AG04449 (cell line): ENCODE data around the gene MYBL2.

ENCODE experiments used
- CTCF ChIA-PET: fragments of 350-600 bp; formaldehyde crosslinking; extraction: SDS; loops from one replicate; lab custom pipeline; 2021; ENCODE audit warnings: antibody characterized with exemption; lab: Yijun Ruan, JAX
- POLR2A ChIA-PET: fragments of 400-600, 350-600 bp; formaldehyde crosslinking; extraction: SDS; loops from one replicate; lab custom pipeline; 2020; ENCODE audit warnings: antibody characterized with exemption, inconsistent platforms; lab: Yijun Ruan, JAX
- DNase-seq: peaks from one replicate; pipeline ENCODE4 v3.0.0-alpha.2; 2010; ENCODE audit warnings: low read depth, low spot score
- H3K4me3 ChIP-seq: 2 replicates; pipeline ENCODE4 v1.5.1; 2011; ENCODE audit warnings: low read depth, mild to moderate bottlenecking, control low read depth, low read length
- TF ChIP-seq, protein P1 (sequence below): IDR thresholded peaks from one replicate; pipeline ENCODE4 v1.5.1; 2011; ENCODE audit warnings: mild to moderate bottlenecking, moderate library complexity, low read length, control low read depth, inconsistent platforms; ENCODE audit not compliant: insufficient read depth; ENCODE audit errors: missing control alignments

Gene MYBL2

DNA sequence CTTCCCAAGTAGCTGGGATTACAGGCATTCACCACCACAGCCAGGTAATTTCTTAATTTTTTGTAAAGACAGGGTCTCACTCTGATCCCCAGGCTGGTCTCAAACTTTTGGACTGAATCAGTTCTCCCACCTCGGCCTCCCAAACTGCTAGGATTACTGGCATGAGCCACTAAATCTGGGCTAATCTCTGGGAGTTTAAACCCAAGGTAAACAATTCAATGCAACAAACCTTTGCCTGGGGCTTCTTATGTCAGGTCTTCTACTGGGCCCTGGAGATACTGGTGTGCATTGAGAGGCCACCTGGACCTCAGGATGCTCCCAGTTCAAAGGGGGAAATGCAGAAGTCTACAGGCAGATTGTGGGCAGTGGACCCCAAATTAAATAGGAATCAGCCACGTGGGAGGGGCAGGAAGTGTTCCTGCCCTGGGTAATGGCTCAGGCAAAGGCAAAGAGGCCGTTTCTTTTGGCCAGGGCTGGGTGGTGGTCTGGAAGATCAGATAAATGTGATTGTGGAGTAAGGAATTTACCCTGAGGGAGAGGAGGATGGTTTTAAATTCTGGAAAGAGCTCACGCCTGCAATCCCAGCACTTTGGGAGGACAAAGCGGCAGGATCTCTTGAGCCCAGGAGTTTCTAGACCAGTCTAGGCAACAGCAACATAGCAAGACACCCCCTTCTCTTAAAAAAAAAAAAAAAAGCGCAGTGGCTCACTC, 1.3 kb upstream of the MYBL2 start:
- no peak overlapping the region for H3K4me3 ChIP-seq
- DNase-seq = no peak
- ChIA-PET POLR2A (no interaction called here), CTCF (interaction anchor here (0.9 to 1.6 kb wide), 3 partner anchors 28 to 415 kb away, joined by 3 to 5 read pairs (median 3); no protein-coding TSS in a partner anchor)
- TF ChIP-seq, protein P1, sequence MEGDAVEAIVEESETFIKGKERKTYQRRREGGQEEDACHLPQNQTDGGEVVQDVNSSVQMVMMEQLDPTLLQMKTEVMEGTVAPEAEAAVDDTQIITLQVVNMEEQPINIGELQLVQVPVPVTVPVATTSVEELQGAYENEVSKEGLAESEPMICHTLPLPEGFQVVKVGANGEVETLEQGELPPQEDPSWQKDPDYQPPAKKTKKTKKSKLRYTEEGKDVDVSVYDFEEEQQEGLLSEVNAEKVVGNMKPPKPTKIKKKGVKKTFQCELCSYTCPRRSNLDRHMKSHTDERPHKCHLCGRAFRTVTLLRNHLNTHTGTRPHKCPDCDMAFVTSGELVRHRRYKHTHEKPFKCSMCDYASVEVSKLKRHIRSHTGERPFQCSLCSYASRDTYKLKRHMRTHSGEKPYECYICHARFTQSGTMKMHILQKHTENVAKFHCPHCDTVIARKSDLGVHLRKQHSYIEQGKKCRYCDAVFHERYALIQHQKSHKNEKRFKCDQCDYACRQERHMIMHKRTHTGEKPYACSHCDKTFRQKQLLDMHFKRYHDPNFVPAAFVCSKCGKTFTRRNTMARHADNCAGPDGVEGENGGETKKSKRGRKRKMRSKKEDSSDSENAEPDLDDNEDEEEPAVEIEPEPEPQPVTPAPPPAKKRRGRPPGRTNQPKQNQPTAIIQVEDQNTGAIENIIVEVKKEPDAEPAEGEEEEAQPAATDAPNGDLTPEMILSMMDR = no peak

DNA sequence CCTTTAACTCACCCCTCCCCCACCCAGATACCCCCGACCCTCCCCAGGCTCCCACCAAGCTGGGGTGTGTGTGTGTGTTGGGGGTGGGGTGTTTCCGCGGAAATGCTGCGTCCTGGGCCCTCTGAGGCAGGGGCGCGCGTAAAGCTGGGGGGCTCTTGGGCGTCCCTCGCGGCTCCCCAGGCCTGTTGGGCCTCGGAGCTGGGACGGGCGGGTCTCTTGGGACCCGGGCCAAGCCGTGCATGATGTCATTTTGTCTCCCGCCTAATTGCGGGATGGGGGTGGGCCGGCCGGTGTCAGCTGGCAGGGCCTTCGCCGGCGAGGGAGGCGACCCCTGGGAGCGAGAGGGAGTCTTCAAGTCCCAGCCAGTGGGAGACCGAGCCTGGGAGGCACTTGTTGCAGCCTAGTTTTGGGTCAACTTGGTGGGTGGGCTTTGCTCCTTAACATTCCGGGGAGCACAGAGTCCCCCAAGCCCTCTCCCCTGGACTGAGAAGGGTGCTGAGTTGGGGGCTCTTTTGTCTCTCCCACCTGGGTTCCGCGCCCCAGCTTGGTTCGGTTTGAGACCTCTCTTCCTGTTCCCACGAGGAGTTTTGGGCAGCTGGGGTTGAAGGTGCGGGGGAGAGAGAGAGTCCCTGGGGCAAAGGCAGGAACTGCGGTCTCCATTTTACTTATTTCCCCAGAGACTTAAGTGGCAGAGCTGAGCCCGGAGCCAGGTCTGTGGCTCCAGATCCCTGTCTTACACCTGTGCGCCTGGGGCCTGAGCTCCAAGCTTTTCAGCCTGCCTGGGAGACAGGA, 623 bp downstream of the MYBL2 start:
- ChIA-PET POLR2A (no interaction called here), CTCF (interaction anchor here (0.7 kb wide), 1 partner anchor 413 kb away, joined by 3 read pairs; no protein-coding TSS in a partner anchor)
- no peak for DNase-seq
- TF ChIP-seq, protein P1 = no peak
- peak overlapping the region; percentile 60 for H3K4me3 ChIP-seq

DNA sequence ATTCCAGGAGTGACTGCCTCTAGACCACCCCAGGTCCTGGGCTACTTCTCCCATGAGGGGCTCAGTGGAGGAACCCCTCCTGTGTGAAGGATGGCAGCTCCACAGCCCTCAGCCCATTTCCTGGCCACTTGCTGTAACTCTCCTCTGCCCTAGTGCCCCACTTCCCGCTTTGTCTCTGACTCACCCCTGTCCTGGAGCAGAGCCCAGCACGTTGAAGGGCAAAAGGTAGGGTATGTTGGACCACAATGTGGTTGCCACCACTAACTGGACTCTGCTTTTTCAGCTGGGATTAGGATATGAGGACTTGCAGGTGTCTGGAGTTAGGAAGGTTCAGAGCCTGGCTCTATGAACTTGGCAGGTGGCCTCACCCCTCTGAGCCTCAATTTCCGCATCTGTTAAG, 2.4 kb downstream of the MYBL2 start:
- TF ChIP-seq, protein P1 = no peak
- H3K4me3 ChIP-seq = no peak overlapping the region
- ChIA-PET POLR2A (no interaction called here), CTCF (no interaction called here)
- DNase-seq = no peak

DNA sequence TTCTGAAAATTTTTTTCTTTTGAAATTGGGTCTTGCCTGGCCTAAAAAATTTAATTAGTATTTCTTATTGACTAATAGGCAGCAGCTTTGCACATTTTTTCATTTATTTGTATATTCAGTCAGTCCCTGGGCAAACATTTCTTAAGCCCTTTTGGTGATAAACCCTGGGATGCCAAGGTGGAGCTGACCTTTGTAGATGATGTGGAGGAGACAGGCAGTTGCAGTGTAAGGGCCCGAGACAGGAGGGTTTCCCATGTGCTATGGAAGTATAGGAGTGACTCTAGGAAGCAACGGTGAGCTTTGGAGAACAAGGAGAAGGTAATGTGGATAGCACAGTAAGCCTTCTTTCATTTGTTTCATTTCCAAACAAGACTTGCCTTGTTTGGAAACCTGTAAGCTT, 3.5 kb downstream of the MYBL2 start:
- CTCF ChIA-PET = no interaction called here
- POLR2A ChIA-PET = no interaction called here
- TF ChIP-seq, protein P1 = no peak
- no peak overlapping the region for H3K4me3 ChIP-seq
- no peak for DNase-seq

DNA sequence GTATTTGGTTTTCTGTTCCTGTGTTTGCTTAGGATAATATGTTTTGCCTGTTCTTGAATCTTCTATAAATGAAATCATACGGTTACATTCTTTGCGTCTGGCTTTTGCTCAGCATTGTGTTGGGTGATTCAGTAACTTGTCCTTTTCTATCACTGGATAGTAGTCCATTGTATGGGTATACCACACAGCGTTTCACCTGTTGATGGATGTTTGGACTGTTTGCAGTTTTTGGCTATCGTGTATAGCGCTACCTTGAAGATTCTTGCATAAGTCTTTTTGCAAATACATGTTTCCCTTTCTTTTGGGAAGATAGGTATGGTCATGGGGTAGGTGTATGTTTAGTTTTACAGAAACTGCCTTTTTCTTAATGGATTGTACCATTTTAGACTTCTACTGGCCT, 9.5 kb downstream of the MYBL2 start:
- TF ChIP-seq, protein P1 = no peak
- DNase-seq = no peak
- H3K4me3 ChIP-seq = no peak overlapping the region
- POLR2A ChIA-PET = no interaction called here
- CTCF ChIA-PET = no interaction called here

DNA sequence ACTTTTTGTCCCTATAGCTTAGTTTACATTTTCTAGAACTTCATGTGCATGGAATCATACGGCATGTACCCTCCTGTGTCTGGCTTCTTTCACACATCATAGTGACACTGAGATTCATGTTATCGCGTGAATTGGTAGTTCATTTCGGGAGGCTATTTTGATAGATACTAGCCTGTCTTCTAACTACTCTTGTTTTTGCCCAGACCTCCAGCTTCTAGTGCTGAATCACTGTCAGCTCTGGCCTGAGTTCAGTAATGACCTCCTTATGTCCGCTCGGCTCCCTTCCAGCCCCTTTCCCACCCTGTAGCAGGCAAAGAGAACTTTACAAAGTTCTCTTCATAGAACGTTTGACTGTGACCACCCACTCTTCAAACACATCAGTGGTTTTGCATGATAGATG, 14.1 kb downstream of the MYBL2 start:
- no peak for DNase-seq
- POLR2A ChIA-PET = no interaction called here

More for the DNA sequence above, 14.1 kb downstream of the MYBL2 start:
- CTCF ChIA-PET = interaction anchor here (1.0 to 3.2 kb wide), 3 partner anchors 8 to 397 kb away, joined by 3 to 12 read pairs (median 6); no protein-coding TSS in a partner anchor
- H3K4me3 ChIP-seq = no peak overlapping the region
- TF ChIP-seq, protein P1 = no peak
